ENCODE results near the gene ADAR.

Gene ADAR

GRCh38 chr1:154619181-154619948 is 11.4 kb upstream of the ADAR start:
- no peak for DNase-seq (ENCODE audit: low read depth in 1 of 2, low spot score in 1 of 2)

DNA sequence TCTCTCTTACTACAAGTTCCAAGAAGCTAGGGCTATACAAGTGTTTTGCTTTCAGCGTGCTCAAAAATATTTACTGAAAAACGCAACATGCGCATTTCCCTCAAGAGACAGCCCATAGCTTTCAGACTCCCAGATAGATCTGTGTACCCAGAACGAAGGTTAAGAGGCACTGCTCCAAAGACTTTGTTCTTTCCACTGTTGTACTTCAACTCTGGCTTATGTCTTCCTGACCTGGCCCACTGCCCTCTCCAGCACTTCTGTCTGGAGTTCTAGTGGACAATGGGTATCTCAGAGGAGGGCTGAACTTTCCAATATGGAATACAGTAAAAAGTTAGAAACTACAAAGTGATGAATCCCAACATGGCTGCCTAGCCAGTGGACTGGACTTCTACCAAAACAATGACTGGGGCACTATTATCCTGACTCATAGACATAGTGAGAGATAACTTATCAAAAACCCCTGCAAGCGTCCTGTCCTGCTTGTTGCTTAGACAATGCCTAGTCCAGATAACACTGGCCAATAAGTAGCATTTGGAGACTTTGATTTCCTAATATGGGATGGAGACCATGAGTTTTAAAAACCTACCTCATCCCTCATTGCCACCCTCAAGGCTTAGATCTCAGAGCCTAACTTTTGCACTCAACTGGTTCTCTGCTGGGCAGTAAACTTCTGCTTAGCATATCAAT is 8.8 kb upstream of the ADAR start:
- no peak for DNase-seq (ENCODE audit: low read depth in 1 of 2, low spot score in 1 of 2)

GRCh38 chr1:154615411-154615810 is 7.4 kb upstream of the ADAR start:
- no peak for DNase-seq (ENCODE audit: low read depth in 1 of 2, low spot score in 1 of 2)

DNA sequence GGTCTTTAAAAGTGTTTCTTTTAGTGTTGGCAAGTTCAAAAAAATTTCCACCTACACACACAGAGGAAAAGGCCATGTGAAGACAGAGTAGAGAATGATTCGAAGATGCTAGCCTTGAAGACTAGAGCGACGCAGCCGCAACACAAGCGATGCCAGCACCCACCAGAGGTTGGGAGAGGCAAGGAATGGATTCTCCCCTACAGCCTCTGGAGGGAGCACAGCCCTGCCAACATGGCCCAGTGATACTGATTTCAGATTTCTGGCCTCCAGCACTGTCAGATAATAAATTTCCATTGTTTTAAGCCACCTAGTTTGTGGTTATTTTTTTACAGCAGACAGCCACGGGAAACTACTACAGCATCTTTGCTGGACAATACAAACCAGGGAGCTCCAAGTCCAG is 6.9 kb upstream of the ADAR start:
- no peak for DNase-seq (ENCODE audit: low read depth in 1 of 2, low spot score in 1 of 2)

- DNase-seq (ENCODE audit: low read depth in 1 of 2, low spot score in 1 of 2), result no peak
These were observed 6.3 kb upstream of the ADAR start for GRCh38 chr1:154614247-154614646.

DNA sequence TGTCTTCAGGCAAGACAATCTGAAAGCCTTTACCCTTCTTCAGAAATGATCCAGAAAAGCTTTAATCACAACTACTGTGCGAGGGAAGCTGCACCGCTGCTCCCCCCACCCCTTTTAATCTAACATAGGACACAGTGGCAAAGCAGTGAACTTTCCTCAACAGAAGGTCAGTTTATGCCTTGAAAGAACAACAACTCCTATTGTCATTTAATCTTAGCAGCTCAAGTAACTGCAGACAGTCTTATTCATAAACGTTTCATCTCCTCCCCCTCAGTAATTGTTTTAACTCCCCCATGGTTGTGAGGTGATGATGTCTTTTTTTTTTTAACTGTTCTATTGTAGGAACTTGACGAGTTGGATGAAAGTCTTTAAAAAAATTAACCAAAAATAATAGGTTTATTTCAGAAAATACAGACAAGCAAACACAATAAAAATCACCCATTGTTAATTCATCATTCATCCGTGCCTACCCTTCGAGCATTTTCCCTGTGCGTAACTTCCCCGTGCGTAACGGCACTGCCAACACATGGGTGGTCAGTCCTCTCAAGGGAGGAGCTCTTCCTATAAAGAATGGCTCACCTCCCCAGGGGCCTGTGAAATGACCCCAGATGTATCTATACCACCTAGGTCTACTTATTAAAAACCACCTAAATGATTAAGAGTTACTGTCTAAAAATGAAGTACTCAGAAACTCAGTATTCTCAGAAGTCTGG is 3.3 kb upstream of the ADAR start:
- no peak for DNase-seq (ENCODE audit: low read depth in 1 of 2, low spot score in 1 of 2)

- peak in 1 of 2 donors; percentile 36 for DNase-seq (ENCODE audit: low read depth in 1 of 2, low spot score in 1 of 2)
These were observed 1.7 kb upstream of the ADAR start for GRCh38 chr1:154609398-154610380.

DNA sequence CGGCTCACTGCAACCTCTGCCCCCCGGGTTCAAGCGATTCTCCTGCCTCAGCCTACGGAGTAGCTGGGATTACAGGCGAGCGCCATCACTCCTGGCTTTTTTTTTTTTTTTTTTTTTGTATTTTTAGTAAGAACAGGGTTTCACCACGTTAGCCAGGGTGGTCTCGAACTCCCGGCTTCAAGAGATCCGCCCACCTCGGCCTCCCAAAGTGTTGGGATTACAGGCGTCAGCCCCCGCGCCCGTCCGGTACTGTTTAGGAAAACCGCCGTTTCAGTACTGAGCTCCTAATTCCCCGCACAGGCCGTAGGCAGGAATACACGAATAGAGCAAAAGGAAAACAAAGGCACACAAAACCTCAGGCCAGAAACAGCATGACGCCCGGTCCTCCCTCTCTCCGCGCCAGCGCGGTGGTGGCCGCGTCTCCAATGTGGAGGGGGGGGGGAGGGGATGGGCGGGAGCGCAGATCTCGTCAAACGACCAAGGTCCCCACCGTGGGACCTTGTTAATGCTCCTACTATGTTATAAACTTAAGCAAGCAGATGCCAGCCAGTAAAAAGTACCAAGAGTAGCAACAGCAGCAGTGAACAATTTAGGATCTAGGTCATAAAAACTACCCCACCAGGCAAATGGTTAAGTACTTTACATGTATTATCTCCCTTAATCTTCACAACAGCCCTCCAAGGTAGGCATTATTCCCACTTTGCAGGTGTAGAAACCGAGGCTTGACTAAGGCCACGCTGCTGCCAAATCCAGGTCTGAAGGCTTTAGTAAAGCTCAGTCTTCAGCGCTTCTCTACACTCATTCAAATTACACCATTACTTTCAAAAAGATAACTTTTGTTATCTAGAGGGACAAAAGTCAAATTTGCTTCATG is 648 bp upstream of the ADAR start:
- peak in 1 of 2 donors; percentile 21 for DNase-seq (ENCODE audit: low read depth in 1 of 2, low spot score in 1 of 2)

GRCh38 chr1:154607106-154607608 is 829 bp downstream of the ADAR start:
- no peak for DNase-seq (ENCODE audit: low read depth in 1 of 2, low spot score in 1 of 2)

DNA sequence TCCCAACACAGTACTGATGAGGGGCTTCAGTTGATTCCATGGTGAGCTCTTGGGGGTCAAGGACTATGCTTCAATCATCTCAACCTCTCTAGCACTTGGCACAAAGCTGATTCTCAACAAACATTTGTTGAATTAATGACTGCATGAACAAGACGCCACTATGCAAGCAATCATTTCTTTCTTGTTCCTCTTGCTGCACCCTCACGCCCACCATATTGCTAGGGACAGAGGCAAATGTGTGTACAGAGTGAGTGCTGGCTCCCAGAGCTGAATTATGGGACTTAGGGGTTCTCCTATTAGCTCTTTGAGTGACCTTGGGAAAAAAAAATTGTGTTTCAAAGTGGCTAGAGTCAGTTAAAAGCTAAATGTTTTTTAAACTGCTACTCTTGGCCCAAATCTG is 2.5 kb downstream of the ADAR start:
- no peak for DNase-seq (ENCODE audit: low read depth in 1 of 2, low spot score in 1 of 2)

- DNase-seq (ENCODE audit: low read depth in 1 of 2, low spot score in 1 of 2), result no peak
These were observed 4.7 kb downstream of the ADAR start for GRCh38 chr1:154603317-154603716.

DNA sequence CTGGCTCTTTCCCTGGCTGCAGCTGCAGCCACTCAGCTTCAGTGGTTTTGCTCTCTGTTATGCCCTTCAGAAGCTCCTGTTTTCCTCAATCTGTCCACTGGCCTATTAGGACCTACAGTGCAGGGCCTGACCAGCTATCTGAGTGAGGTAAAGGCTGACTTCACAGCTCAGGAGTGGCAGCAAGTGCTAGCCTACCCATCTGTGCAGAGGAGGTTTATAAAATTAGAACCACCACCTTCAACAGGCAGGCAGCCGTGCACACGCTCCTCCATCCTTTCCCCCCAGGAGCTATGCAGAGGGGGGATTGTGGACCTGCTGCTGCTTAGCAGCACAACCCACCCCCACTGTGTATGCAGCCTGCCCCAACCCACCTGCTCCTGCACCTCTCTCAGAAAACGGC is 8.3 kb downstream of the ADAR start:
- no peak for DNase-seq (ENCODE audit: low read depth in 1 of 2, low spot score in 1 of 2)

GRCh38 chr1:154598871-154599635 is 8.9 kb downstream of the ADAR start:
- DNase-seq (ENCODE audit: low read depth in 1 of 2, low spot score in 1 of 2), result no peak

- DNase-seq (ENCODE audit: low read depth in 1 of 2, low spot score in 1 of 2), result no peak
These were observed 12.4 kb downstream of the ADAR start for GRCh38 chr1:154595621-154596020.

DNA sequence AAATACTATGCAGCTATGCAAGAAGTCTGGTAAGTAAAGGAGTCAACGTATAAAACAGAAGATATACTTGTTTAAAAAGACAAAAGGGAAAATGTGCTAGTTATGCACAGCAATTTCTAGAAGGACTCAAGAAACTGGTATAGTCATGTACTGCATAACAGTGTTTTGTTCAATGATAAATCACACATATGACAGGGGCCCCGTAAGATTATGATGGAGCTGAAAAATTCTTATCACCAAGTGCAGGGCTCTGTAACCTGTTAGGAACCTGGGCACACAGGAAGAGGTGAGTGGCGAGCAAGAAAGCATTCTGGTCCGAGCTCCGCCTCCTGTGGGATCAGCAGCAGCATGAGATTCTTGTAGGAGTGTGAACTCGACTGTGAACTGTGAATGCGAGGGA is 13.2 kb downstream of the ADAR start:
- DNase-seq (ENCODE audit: low read depth in 1 of 2, low spot score in 1 of 2), result no peak

DNA sequence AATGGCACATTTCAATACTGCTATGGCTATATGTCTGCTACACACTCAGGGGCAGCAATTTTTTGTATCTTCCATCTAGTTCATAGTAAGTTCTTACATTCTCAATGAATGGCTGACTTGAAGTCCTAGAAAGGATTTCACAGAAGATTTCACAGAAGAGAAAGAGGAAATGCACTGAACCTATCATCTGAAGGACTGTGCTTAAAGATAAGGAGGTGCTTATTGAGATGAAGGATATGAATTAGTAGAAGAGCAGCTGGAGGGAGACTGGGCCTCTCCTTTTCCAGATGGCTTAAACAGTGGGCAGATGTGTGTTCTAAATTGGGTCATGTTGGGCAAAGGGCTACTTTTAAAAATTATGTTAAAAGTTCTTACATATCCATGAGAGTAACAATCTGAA is 14.6 kb downstream of the ADAR start:
- no peak for DNase-seq (ENCODE audit: low read depth in 1 of 2, low spot score in 1 of 2)

DNA sequence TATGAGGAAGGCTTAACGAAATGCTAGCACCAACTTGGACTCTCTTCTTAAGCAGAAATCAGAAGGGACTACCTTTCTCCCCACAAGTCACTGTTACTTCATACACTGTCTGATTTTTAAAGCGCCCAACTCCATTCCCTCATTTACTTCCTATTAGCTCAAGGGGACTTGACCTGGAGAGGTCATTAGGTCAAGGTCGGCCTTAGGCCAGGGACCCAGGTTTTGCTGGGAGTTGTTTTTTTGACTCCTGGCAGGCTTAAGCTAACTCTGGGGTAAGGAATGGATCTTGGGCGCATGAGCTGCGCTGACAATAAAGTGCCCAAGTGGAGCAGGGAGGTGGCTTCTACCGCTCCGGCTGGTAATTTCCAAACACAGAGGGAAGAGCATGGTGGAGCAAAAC is 16.8 kb downstream of the ADAR start:
- no peak for DNase-seq (ENCODE audit: low read depth in 1 of 2, low spot score in 1 of 2)

GRCh38 chr1:154590756-154591155 is 17.2 kb downstream of the ADAR start:
- no peak for DNase-seq (ENCODE audit: low read depth in 1 of 2, low spot score in 1 of 2)

DNA sequence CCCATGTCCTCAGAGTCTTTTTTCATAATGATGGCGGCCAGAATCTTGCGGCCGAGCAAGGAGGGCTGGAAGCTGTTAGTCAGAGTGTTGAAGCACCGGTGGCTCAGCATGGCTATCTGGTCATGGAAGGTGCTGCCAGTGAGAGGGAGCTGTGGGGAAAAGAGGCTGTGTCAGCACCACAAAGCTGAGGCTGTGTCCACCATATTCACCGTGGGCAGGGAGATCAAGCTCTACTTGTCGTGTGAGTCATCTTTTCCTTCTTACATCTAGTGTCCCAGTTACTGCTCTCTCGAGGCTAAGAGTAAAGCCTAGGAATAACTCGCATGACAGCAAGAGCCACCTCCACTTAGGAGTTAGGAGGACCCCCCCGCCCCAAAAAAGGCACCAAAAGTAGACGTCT is 18.2 kb downstream of the ADAR start:
- DNase-seq (ENCODE audit: low read depth in 1 of 2, low spot score in 1 of 2), result no peak
